HL-60/S4 treated with retinoic acid at 250 ng/mL for 4 days and 3 days (cell line): ENCODE measurements around the gene PIPOX.

Source experiments
- in situ Hi-C: fragments of 300-500 bp; cut with MboI; formaldehyde crosslinking; loops from 2 replicates; pipeline ENCODE4 v1.7.0; 2022; ENCODE audit warnings: low sequenced_read_pairs

Gene PIPOX, protein sequence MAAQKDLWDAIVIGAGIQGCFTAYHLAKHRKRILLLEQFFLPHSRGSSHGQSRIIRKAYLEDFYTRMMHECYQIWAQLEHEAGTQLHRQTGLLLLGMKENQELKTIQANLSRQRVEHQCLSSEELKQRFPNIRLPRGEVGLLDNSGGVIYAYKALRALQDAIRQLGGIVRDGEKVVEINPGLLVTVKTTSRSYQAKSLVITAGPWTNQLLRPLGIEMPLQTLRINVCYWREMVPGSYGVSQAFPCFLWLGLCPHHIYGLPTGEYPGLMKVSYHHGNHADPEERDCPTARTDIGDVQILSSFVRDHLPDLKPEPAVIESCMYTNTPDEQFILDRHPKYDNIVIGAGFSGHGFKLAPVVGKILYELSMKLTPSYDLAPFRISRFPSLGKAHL

DNA sequence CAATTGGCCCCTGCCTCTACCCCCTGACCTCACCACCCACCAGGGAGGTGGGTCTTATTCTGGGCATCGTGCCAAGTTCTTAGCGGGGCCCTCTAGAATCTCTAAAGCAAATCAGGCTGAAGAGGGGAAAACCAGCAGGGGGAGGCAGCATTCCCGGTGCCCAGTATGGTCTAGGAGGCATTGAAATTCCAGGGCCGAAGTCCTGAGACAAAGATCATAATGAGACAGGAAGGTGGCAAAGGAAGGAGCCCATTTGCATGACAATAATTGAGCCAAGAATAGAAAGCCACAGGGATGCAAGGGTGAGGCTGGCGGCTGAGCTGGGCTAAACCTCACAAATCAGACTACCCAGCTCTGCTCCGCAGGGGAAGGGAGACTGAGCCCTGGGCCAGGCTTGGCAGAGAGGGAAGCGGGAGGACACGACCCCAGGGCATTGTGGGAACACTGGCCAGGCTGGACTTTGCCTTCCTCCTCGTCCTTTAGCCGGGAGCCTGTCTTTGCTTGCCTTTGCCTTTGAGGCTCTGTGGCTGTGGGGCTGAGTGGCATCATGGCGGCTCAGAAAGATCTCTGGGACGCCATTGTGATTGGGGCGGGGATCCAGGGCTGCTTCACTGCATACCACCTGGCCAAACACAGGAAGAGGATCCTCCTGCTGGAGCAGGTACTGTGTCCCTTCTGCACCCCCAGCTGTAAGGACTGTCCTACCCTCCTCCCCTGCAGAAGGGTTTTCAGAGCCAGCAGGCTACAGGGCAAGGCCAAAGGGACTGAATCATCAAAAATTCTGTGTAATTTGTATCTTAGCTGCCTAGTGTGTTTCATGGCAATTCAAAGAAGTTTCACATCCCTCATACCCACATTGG is at the start of gene PIPOX:
Gene PIPOX (plus strand): TSS at position 463 of the 860 bp plus-strand sequence. CDS start 85 bp downstream, at position 548.
- in situ Hi-C loops = no loop called here

DNA sequence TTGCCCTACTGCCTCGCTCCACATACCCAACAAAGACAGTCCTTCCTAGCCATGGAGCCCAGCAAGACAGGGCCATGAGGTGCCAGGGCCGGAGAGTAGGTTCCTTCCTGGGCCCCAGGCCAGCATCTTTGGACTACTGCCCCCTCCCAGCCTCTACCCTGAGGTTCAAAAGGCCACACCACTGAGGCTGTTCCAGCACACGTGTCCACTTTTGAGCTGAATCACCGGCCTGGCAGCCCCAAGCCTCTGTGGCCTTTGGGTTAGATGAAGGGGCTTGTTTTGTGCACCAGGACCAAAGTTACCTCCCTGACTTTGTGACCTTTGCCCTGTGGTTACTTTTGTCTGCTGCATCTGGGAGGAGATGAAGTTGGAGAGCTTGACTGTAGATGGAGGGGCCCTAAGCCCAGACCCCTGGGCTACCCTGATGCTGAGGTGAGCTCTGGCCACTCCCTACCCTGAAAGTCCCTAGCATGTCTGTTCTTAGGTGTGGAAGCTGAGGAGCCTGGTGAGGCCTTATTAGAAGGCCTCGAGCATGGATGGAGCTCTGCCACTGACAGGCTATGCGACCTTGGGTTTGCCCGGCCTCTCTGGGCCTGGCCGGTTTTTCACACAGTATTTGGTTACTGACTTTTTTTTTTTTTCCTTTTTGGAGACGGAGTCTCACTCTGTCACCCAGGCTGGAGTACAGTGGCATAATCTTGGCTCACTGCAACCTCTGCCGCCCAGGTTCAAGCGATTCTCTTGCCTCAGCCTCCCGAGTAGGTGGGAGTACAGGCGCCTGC is 49.1 kb upstream of the PIPOX start:
- in situ Hi-C loops = no loop called here

DNA sequence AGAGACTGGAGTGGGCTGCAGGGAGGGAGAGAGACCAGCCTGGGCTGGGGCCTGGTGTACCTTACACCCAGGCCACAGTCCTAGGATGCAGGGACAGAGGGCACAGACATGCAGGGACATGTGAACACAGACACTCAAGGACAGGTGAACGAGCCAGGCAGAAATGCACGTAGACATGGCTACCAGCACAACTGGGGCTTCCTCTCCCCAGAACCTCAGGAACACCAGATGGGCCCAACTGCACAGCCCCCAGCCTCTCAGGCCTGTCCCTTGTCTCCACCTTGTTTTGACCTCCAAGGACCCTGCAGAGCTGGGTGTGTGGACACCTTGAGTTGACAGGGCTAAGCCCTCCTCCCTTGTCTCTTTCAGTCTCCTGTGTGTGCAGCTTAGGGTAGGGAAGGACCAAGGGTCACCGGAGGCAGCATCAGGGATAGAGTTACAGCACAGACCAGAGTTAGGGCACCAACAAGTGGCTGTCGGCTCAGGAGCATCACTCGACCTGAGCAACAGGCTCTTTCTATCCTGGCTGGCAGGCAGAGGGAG is 46.3 kb upstream of the PIPOX start:
- in situ Hi-C loops = no loop called here

DNA sequence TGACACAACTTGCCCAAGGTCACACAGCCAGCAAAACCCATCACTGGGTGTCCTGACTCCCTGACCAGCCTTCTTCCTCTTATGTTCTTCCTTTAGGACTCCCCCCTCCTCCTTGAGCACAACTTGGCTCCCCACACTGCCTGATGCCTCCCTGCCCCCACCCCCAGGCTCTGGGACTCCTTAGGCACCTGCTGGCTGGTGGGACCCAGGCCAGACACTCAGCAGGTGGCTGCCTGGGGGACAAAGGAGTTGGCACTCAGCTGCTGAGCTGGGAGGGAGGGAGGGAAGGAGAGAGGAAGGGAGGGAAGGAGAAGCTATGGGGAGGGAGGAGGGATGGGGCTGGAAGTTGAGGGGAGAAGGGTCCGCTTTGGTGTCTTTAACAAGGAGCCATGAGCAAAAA is 45.1 kb upstream of the PIPOX start:
- in situ Hi-C loops = no loop called here

DNA sequence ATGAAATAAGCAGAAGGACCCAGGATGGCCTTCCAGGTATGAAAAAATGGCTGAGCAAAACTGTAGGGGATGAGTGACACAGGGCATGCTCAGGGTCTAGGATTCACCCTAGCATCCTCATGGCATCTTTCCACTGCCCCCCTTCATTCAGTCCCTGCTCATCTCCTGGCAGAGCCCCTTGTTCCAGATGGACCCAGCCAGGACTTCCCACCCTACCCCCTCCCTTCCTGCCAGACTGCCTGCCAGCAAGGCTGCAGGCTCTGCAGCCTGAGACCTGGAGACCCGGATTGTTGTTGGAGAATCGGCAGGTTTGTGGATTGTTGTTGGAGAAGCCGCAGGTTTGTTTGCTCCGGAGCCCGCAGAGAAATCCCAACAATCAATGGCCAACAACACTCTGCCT is 43.7 kb upstream of the PIPOX start:
- in situ Hi-C loops = no loop called here

DNA sequence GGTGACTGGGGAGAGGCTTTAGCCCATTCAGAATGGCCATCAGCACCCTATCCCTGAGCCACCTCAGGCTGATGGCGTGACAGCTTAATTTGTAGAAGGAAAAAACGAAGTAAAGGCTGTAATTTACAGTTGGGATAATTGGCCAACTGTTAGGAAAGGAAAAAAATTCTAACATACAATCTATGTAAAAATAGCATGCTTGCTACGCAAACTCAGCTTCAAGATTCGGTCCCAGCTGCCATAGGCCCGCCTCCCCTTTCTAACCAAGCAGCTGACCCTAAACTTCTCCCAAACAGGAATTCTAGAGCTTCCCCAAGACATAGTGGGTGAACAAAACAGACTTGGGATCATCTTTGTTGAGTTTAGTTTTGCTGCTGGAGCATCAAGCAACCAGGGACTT is 42.0 kb upstream of the PIPOX start:
- in situ Hi-C loops = no loop called here

DNA sequence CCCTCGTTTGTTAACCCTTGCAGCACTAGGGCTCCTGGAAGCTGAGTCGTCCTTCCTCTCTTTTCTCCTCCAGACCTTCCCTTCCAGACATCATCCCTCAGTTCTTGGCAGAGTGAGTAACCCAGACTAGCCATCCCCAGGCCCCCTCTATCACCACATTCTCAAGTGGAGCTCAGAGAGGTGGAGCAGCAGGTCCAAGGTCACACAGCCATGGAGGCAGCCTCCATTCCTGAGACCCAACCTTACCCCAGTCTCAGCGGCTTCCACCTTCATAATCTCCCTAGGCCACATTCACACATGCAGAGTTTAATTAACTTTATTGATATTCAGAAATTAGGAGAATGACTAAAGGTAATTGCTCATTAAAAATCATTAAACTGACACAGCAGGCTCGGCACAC is 40.1 kb upstream of the PIPOX start:
- in situ Hi-C loops = no loop called here

DNA sequence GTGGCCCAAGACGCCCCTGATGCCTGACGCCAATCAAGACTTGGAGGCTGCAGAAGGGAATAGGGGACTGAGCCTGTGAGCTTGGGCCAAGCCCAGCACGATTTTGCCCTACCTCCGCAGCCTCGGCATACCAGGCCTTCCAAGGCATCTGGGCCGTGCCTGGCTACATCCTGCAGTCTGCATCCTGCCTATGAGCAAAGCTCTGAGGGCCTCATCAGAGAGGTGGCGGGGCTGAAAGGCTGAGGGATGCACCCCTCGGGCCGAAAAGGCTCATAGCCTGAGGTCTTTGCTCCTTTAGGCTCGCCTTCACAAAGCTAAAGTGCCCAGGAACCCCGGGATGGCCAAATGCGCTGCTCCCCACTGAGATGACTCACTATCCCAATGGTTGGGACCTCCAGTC is 39.7 kb upstream of the PIPOX start:
- in situ Hi-C loops = no loop called here

DNA sequence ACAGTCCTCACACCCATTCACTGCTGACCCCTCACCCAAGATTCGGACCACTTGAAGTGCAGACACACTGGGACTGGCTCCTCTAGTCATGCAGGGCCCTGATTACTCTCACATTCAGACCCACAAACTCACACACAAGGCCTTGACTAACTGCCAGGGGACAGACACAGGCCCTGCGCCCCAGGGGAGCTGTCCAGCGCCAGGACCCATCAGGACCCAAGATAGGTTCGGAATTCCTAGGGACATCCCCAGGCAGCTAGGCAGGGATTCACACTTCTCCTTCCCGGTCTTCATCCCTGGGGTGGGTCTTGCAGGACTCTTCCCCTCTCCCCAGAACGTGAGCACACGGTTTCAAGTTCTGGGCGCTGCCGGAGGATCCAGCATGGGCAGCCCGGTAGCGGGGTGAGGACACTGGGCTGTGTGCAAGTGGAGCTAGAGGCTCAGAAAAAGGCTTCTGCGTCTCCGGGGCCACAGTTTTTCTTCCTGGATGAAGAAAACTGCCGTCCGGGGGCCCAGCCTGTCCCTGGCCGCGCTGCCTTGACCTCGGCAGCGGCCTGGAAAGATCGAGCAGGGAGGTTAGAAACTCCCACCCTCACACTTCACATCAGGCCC is 38.8 kb upstream of the PIPOX start:
- in situ Hi-C loops = no loop called here

DNA sequence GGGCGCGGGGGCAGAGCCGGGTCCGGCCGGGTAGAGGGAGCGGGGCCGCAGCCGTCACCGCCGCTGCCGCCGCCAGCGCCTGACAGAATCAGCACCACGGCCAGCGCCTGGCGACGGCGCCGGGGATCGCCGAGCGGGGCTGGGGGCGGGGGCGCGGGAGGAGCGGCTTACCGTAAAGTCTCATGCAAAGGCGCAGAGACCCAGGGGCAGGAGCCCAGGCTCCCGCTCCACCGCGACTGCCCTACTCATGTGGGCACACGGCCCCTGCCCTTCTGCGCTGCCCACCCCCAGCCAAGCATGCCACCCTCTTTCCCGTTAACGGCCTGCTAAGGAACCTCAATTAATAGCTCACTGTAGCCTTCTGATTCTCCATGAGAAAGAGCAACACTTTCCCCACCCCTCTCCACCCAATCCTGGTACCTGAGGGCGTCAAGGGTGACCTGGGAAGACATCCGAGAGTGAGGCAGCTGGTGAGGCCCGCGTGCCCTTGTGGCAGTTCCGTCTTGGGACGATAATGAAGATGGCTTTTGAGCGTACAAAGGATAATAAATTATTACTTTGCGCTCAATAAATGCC is 36.9 kb upstream of the PIPOX start, which contains the start of gene SEZ6:
Gene SEZ6 (minus strand): TSS at position 98 of the 576 bp plus-strand sequence. CDS start 164 bp downstream, outside the sequence.
- in situ Hi-C loops = no loop called here

DNA sequence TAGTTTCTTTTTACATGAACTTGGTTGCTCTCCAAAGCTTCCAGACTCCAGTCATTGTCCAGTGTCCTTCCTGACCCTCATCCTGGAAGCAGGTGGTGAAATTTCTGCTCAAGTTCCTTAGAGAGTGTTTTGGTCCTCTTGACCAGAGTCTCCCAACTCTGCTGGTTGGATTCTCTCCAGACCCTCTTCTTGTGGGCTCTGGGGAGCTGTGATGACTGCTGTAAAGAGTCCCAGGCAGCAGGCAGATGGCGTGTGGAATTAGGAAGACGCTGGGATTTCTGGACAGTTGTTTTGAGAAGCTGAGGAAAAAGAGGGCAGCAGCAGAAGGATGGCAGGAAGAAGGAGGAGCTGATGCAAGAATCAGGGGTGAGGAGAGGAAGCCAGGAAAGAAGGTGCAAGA is 35.5 kb upstream of the PIPOX start:
- in situ Hi-C loops = no loop called here

DNA sequence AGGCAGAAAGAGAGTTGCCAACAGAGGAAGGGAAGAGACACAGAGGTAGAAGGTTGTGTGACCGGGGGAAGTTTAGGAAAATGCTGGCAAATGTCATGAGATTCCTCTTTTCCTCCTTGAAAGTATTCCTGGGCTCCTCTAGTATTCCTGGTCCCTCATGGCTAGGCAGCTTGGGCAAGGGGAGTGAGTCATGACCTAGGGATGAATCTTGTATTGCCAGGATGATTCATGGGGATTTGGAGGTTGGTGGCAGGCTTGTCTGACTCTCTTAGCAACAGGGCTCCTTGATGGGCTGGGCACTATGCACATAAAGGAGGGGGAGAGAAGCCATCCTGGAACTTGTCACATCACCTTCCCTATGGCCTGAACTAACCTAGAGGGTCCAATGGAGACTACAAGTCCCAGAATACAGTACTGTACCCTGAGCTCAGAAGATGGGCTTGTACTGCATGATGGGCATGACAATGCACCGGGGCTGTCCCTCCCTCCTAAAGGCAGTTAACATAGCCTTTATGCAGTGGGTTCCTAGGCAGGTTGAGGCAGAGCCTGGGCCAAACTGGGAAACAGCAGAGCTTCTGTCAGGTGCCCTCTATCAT is 35.0 kb upstream of the PIPOX start:
- in situ Hi-C loops = no loop called here

DNA sequence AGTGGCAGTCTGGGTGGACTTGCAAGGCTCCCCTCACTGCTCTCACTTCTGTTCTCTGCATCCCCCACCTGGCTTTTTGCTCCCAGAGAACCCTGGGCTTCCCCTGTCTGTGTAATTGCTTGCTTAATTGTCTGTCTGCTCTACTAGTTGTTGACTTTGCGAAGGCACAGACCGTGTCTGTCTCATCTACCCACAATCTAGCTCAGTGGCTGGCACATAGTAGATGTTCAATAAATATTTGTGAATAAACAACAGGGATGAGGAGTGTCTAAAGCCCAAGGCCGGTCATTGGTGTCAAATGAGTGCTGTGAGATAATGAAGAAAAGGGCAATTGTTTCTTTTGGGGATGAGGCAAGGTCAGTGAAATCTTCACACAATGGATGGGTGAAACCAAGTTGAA is 34.4 kb upstream of the PIPOX start:
- in situ Hi-C loops = no loop called here

DNA sequence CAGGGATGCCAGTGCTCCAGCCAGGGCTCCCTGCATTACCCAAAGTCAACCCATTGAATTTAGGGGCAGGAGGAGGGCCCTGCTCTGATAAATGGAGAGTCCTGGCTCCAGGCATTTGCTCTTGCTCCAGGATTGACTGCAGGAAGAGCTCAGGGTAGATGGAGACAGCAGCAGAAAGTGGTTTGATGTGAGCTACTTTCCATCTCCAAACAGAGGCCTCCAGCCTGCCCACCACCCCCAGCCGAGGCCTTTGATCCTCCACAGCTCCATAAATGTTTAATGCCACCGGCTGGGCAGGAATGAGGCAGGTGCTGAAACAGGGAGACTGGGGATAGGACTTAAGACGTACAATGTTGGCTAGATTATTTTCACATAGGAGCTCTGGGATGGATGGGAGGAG is 32.8 kb upstream of the PIPOX start:
- in situ Hi-C loops = no loop called here

DNA sequence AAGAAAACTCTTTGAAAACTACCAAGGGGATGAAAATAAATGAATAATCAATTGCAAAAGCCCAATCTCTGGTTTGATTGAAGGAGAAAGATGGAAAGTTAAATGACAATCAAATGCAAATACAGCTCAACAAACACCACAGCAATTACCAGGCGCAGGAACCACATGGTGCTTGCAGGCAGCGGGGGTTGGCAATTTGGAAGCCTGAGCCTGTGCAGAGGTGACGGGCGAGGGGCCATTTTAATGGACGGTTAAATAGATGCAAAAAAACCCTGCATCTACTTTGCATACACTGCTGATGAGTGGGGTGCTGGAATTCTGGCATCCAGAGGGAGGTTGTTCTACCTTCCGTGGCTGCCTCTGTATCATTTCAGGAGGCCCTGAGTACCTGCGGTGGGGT is 32.4 kb upstream of the PIPOX start:
- in situ Hi-C loops = no loop called here

DNA sequence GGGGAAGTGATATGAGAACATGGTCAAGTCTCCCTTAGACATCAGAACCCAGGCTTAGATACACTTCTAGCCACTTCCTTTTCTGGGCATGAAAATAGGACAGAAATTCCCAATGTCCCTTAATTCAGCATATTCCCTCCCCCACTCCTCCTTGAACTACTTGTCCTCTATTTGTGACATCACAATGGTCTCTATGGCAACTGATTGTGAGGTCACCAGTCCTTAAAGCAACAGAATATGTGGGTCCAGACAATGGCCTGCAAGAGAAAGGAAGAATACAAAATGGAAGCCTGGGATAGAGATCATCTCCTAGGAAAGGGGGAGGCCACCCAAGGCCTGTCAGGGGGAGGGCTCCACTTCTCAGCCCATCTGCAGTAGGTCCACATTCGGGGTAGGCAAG is 30.4 kb upstream of the PIPOX start:
- in situ Hi-C loops = no loop called here

DNA sequence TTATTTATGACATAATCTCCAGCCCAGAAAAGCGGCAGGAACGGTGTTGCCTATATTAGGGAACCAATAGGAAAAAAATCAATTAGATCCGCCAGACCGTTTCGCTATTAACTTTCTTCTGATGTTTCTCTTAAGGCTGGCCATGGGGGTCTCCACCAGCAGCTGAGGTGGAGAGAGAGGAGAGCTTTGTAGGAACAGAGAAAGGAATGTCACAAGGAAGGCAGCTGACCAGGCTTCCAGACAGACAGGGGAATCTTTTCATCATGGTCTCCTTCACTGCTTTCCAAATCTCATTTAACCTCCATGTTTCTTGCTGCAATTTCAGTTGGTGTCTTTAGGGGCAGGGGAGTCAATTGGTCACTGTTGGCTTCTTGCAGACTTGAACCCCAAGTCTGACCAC is 28.2 kb upstream of the PIPOX start:
- in situ Hi-C loops = no loop called here

DNA sequence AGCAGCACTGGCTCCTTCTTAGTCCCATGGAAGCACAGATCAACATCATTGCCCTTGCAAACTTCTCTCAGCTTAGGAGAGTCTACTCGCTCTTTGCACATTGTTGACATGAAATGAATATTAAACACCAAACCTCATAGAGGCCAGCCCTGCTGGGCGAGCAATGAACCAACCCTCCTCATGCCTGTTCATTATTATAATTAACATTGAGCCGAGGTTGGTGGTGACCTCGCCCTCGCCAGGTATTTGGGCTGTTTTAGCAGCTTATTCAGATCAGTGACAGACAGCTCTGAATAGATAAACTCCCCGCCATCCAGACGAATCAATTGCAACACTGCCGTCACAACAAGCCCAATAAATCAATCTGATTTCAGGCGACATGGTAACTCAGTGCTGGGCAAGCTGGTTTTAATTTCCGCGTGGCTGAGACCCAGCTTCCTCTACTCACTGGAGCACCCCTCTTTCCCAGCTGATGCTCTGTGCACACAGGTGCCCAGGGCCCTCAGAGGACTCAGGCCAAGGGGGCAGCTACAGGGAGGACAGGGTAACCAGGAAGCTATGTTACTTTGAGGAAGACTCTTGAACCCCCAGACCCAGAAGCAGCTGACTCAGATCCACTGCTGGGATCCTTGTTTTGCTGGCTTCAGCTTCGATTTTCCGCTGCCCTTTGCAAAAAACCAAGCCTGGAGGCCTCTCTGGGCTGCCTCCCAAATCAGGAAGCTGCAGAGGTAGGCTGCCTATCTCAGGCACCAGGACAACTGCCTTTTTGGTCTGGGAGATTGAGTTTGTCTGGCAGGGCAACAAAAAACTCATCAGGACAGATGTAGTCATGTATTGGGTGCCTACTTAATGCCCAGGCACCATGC is 26.4 kb upstream of the PIPOX start:
- in situ Hi-C loops = no loop called here
